ENCODE data around the gene MMS19.

Gene MMS19

DNA sequence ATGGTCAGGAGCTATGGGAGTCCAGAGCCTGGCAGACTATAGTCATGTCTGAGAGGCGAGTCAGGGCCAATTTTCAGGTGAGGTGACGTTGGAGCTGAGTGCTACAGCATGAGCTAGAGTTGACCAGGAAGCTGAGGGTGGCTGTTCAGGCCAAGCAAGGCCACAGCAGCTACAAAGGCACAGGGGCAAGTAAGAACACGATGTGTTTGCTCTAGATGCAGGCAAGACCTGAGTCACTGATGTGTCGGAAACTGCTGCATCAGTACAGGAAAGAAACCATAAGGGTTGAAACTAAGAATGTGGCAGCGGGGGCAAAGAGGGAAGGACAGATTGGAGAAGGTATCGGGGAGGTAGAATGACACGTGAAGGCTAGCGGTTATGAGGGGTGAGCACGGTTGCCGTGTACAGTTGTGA is 85.3 kb downstream of the MMS19 start:
- no peak for DNase-seq

DNA sequence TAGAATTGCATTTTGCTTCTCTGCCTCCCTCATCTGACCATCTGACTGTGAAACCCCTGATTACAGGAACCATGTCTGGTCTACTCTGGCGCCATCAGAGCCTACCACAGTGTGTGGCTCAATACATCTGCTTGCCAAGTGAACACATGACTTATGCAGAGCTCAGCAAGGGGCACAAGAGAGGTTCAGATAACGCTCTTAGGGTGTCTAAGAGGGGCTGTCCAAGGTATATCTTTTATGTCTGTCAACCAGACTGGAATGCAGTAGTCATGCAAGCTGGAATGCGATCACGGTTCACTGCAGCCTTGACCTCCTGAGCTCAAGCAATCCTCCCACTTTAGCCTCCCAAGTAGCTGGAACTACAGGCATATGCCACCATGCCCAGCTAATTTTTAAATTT is 86.8 kb downstream of the MMS19 start:
- DNase-seq: peak; percentile 49 to 58 (median 50)

DNA sequence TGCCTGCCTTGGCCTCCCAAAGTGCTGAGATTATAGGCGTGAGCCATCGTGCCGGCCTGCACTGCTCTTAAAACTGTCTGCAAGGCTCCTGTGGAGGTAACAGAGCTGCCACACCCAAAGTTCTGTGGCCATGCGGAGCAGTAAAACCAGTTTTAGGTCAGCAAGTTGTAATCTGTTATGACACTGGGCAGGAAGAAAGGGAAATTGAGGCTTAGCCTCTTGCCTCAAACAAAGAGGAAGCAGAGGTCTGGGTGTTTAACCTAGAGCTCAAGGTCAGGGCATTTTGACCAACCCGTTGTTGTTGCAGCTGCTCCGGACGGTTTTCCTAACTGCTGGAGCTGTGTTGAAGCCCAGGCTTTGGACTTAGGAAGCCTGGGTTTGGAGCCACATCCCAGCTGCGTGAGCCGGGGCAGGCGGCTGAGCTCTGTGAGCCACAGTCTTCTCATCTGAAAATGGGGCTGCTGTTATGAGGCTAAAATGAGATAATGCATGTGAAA is 89.7 kb downstream of the MMS19 start:
- DNase-seq: peak; percentile 51 to 65 (median 54)

Data from suppressor macrophage treated with lipopolysaccharide for 1 hour (primary cell).